Liver (tissue), 9 donors: ENCODE data around the gene CENPF. TPM values are rescaled to one million over a fixed set of nuclear protein-coding genes. Genes with fewer than 3 reads are reported as not detected.

Source experiments
- DNase-seq: peaks from one replicate; pipeline ENCODE4 v3.0.0-alpha.2; 2017; ENCODE audit warnings: low spot score
- H3K27ac ChIP-seq, 2 donors: one replicate each; pipeline ENCODE4 v1.7.0; 2013; ENCODE audit warnings: inconsistent platforms in 2 of 2, low read length in 2 of 2, control low read depth in 1 of 2, low read depth in 1 of 2, mild to moderate bottlenecking in 1 of 2
- H3K27me3 ChIP-seq, 4 donors: one replicate each; pipeline versions ENCODE4 v1.6.1 to v1.7.0; 2013; ENCODE audit warnings: low read length in 3 of 4, inconsistent platforms in 1 of 4, mild to moderate bottlenecking in 1 of 4, moderate library complexity in 1 of 4; ENCODE audit not compliant: control insufficient read depth in 4 of 4, insufficient read depth in 4 of 4
- H3K36me3 ChIP-seq, 4 donors: one replicate each; pipeline versions ENCODE4 v1.6.1 to v1.7.0; 2013; ENCODE audit warnings: low read length in 3 of 4, mild to moderate bottlenecking in 3 of 4, low read depth in 1 of 4, moderate library complexity in 1 of 4; ENCODE audit not compliant: control insufficient read depth in 4 of 4, insufficient read depth in 3 of 4
- H3K4me1 ChIP-seq, 4 donors: one replicate each; pipeline versions ENCODE4 v1.6.1 to v1.7.0; 2013; ENCODE audit warnings: low read length in 3 of 4, mild to moderate bottlenecking in 3 of 4, moderate library complexity in 1 of 4; ENCODE audit not compliant: control insufficient read depth in 4 of 4, insufficient read depth in 4 of 4
- H3K4me3 ChIP-seq, 3 donors: one replicate each; pipeline versions ENCODE4 v1.6.1 to v1.7.0; 2013; ENCODE audit warnings: low read length in 3 of 3, control low read depth in 1 of 3, low read depth in 1 of 3, mild to moderate bottlenecking in 1 of 3
- H3K9ac ChIP-seq, 2 donors: one replicate each; pipeline ENCODE4 v1.7.0; 2013; ENCODE audit warnings: low read length in 2 of 2, mild to moderate bottlenecking in 2 of 2, moderate library complexity in 2 of 2, control low read depth in 1 of 2, low read depth in 1 of 2
- H3K9me3 ChIP-seq, 4 donors: one replicate each; pipeline versions ENCODE4 v1.6.1 to v1.7.0; 2013; ENCODE audit warnings: low read length in 3 of 4; ENCODE audit not compliant: control insufficient read depth in 4 of 4
- ATF3 ChIP-seq: IDR thresholded peaks from 2 replicates; pipeline ENCODE4 v1.6.1; 2016; ENCODE audit warnings: antibody characterized with exemption
- EGR1 ChIP-seq, 2 donors: IDR thresholded peaks; 2 replicates each; pipeline ENCODE4 v1.6.1; 2016 to 2018; ENCODE audit warnings: antibody characterized with exemption in 2 of 2, low read depth in 2 of 2
- FOXA1 ChIP-seq: IDR thresholded peaks from 2 replicates; pipeline ENCODE4 v1.6.1; 2016; ENCODE audit warnings: antibody characterized with exemption
- FOXA2 ChIP-seq: IDR thresholded peaks from 2 replicates; pipeline ENCODE4 v1.6.1; 2016; ENCODE audit warnings: antibody characterized with exemption
- GABPA ChIP-seq, 2 donors: IDR thresholded peaks in 1 of 2; conservative IDR thresholded peaks in 1 of 2; 2 replicates each; pipeline ENCODE4 v1.6.1; 2016; ENCODE audit warnings: antibody characterized with exemption in 2 of 2, mild to moderate bottlenecking in 1 of 2, moderate library complexity in 1 of 2
- HNF4A ChIP-seq, 2 donors: conservative IDR thresholded peaks; 2 replicates each; pipeline ENCODE4 v1.6.1; 2016; ENCODE audit warnings: antibody characterized with exemption in 2 of 2, mild to moderate bottlenecking in 2 of 2
- HNF4G ChIP-seq: IDR thresholded peaks from 2 replicates; pipeline ENCODE4 v1.6.1; 2016; ENCODE audit warnings: antibody characterized with exemption
- JUND ChIP-seq, 2 donors: IDR thresholded peaks; 2 replicates each; pipeline ENCODE4 v1.6.1; 2016; ENCODE audit warnings: antibody characterized with exemption in 2 of 2
- NR2F2 ChIP-seq: IDR thresholded peaks from 2 replicates; pipeline ENCODE4 v1.6.1; 2016; ENCODE audit warnings: antibody characterized with exemption
- RAD21 ChIP-seq, 2 donors: IDR thresholded peaks; 2 replicates each; pipeline ENCODE4 v1.6.1; 2016; ENCODE audit warnings: antibody characterized with exemption in 2 of 2, mild to moderate bottlenecking in 2 of 2
- REST ChIP-seq: IDR thresholded peaks from 2 replicates; pipeline ENCODE4 v1.6.1; 2016; ENCODE audit warnings: antibody characterized with exemption, mild to moderate bottlenecking
- RXRA ChIP-seq, 2 donors: IDR thresholded peaks; 2 replicates each; pipeline ENCODE4 v1.6.1; 2017 to 2018; ENCODE audit warnings: antibody characterized with exemption in 2 of 2, mild to moderate bottlenecking in 1 of 2
- SP1 ChIP-seq: IDR thresholded peaks from 2 replicates; pipeline ENCODE4 v1.6.1; 2018; ENCODE audit warnings: antibody characterized with exemption, mild to moderate bottlenecking
- TAF1 ChIP-seq: conservative IDR thresholded peaks from 2 replicates; pipeline ENCODE4 v1.6.1; 2016; ENCODE audit warnings: antibody characterized with exemption, mild to moderate bottlenecking
- YY1 ChIP-seq: IDR thresholded peaks from 2 replicates; pipeline ENCODE4 v1.6.1; 2016; ENCODE audit warnings: antibody characterized with exemption, mild to moderate bottlenecking
- ZBTB33 ChIP-seq: IDR thresholded peaks from 2 replicates; pipeline ENCODE4 v1.6.1; 2016; ENCODE audit warnings: antibody characterized with exemption
- WGBS: extraction: QIAGEN DNeasy Blood & Tissue Kit; methylation state at CpG from one replicate; pipeline ENCODE4 v1.1.7; 2013; 5-methylcytosine and 5-hydroxymethylcytosine counted together
- polyA plus RNA-seq, 2 donors: library from polyadenylated mRNA; stranded (reverse) in 1 of 2; unstranded in 1 of 2; fragments of 200-250 nt in 1 of 2; fragments of >200 nt in 1 of 2; fragmentation: Nextera tagmentation in 1 of 2; extraction: Ambion mirVana in 1 of 2; gene quantifications; one replicate each; pipeline versions ENCODE4 v1.2.1 to v1.2.3, GENCODE V29; 2013 to 2015
- total RNA-seq, 2 donors: library from RNA; depleted of rRNA; stranded (reverse); fragments of >200 nt; gene quantifications; one replicate each; pipeline ENCODE4 v1.2.3, GENCODE V29; 2014
- TF ChIP-seq, protein P1 (sequence below): IDR thresholded peaks from 2 replicates; pipeline ENCODE4 v1.6.1; 2016; ENCODE audit warnings: antibody characterized with exemption
- TF ChIP-seq, protein P2 (sequence below): fragments of 150-350 bp; IDR thresholded peaks from 2 replicates; pipeline ENCODE4 v1.5.1; 2017; ENCODE audit warnings: improper control_type of control experiment, low read depth, low read length; ENCODE audit not compliant: missing input control
- donor health status: healthy.
- donor health status: healthy.
- donor health status: healthy.
- donor health status: healthy.
- donor health status: healthy.

CENPF gene
- total and polyA plus RNA-seq, 4 donors = 0.08 to 47.3 (median 1.5) TPM

- WGBS = 62% methylated on average over 11 of the region's 11 CpGs
These were observed 104.5 kb downstream of the CENPF start for GRCh38 chr1:214707306-214708087.

DNA sequence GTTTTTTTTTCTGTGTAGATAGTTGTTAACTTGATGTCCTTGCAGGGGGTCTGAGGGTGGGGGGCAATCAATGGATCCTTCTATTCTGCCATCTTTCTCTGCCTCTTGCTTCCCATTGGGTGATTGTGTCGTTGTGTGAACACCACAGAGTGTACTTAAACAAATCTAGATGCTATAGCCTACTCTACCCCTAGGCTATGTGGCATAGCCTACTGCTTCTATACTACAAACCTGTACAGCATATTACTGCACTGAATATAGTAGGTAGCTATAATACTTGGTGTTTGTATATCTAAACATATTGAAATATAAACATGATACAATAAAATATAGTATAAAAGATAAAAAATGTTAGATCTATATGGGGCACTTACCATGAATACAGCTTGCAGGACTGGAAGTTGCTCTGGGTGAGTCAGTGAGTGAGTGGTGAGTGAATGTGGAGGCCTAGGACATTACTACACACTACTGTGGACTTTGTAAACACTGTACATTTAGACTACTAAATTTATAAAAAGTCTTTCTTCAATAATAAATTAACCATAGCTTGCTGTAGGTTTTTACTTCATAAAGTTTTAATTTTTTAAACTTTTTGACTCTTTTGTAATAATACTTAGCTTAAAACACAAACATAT is 105.4 kb downstream of the CENPF start:
- 46% methylated on average over 1 of the region's 1 CpG for WGBS
- Histone ChIP-seq H3K4me1 (no peaks in the 10 kb centered on the region), H3K27me3 (no peaks in the 10 kb centered on the region), H3K9me3 (no peaks in the 10 kb centered on the region), H3K4me3 (no peak overlapping the region), H3K27ac (no peak overlapping the region), H3K9ac (no peak overlapping the region), H3K36me3 (no peaks in the 10 kb centered on the region)
- TF ChIP-seq FOXA2 (no peak), ATF3 (no peak), SP1 (no peak), RXRA (IDR thresholded peaks at IDR 0.05) (no peak), HNF4A (conservative IDR thresholded peaks at IDR 0.05) (no peak), YY1 (no peak), REST (no peak)
- TF ChIP-seq, protein P1, sequence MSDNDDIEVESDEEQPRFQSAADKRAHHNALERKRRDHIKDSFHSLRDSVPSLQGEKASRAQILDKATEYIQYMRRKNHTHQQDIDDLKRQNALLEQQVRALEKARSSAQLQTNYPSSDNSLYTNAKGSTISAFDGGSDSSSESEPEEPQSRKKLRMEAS = no peak
- DNase-seq = no peak

More at GRCh38 chr1:214707306-214708087, 104.5 kb downstream of the CENPF start:
- TF ChIP-seq EGR1 (IDR thresholded peaks at IDR 0.05; ENCODE audit: low read depth in 2 of 2) = no peak
- no peak for TF ChIP-seq ATF3
- TF ChIP-seq YY1 = no peak
- no peak for TF ChIP-seq ZBTB33
- TF ChIP-seq, protein P1 = no peak
- no peak for TF ChIP-seq TAF1
- no peak for TF ChIP-seq JUND (IDR thresholded peaks at IDR 0.05)
- no peak for TF ChIP-seq RAD21 (IDR thresholded peaks at IDR 0.05)
- TF ChIP-seq RXRA (IDR thresholded peaks at IDR 0.05) = no peak
- TF ChIP-seq, protein P2, sequence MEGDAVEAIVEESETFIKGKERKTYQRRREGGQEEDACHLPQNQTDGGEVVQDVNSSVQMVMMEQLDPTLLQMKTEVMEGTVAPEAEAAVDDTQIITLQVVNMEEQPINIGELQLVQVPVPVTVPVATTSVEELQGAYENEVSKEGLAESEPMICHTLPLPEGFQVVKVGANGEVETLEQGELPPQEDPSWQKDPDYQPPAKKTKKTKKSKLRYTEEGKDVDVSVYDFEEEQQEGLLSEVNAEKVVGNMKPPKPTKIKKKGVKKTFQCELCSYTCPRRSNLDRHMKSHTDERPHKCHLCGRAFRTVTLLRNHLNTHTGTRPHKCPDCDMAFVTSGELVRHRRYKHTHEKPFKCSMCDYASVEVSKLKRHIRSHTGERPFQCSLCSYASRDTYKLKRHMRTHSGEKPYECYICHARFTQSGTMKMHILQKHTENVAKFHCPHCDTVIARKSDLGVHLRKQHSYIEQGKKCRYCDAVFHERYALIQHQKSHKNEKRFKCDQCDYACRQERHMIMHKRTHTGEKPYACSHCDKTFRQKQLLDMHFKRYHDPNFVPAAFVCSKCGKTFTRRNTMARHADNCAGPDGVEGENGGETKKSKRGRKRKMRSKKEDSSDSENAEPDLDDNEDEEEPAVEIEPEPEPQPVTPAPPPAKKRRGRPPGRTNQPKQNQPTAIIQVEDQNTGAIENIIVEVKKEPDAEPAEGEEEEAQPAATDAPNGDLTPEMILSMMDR = no peak
- TF ChIP-seq HNF4G = no peak
- TF ChIP-seq NR2F2 = no peak
- no peak for TF ChIP-seq GABPA (IDR thresholded peaks at IDR 0.05 in 1 of 2, conservative IDR thresholded peaks at IDR 0.05 in 1 of 2)
- no peak for TF ChIP-seq SP1
- no peak for TF ChIP-seq FOXA2
- TF ChIP-seq FOXA1 = no peak
- DNase-seq = no peak
- no peaks in the 10 kb centered on the region for H3K36me3 ChIP-seq
- H3K4me1 ChIP-seq = no peaks in the 10 kb centered on the region
- H3K9me3 ChIP-seq = no peaks in the 10 kb centered on the region
- H3K27ac ChIP-seq = no peak overlapping the region
- no peak overlapping the region for H3K4me3 ChIP-seq
- no peak overlapping the region for H3K9ac ChIP-seq
- no peaks in the 10 kb centered on the region for H3K27me3 ChIP-seq
